HG03064 (cell line): ENCODE results near the gene SLC39A11.

Source experiments
- ATAC-seq: cut with Tn5 transposase; IDR thresholded peaks from one replicate; pipeline ENCODE4 v1.9.1; 2021; ENCODE audit warnings: low read depth; ENCODE audit not compliant: unreplicated experiment

The SLC39A11 gene

GRCh38 chr17:72614871-72615626, 477.4 kb downstream of the SLC39A11 start:
- ATAC-seq = no peak

- ATAC-seq = no peak
Measured at GRCh38 chr17:72614476-72614870, 478.0 kb downstream of the SLC39A11 start.

- no peak for ATAC-seq
Measured at GRCh38 chr17:72613806-72614292, 478.6 kb downstream of the SLC39A11 start.

GRCh38 chr17:72613396-72613795, 479.1 kb downstream of the SLC39A11 start:
- ATAC-seq = no peak

- no peak for ATAC-seq
Measured at GRCh38 chr17:72611172-72611571, 481.3 kb downstream of the SLC39A11 start.

GRCh38 chr17:72609501-72609900, 483.0 kb downstream of the SLC39A11 start:
- ATAC-seq = no peak

- no peak for ATAC-seq
Measured at GRCh38 chr17:72608436-72608835, 484.1 kb downstream of the SLC39A11 start.

- no peak for ATAC-seq
Measured at GRCh38 chr17:72606656-72607055, 485.8 kb downstream of the SLC39A11 start.

GRCh38 chr17:72605543-72605942, 486.9 kb downstream of the SLC39A11 start:
- no peak for ATAC-seq

GRCh38 chr17:72604518-72604917, 488.0 kb downstream of the SLC39A11 start:
- ATAC-seq = no peak

- ATAC-seq = no peak
Measured at GRCh38 chr17:72603420-72604242, 488.9 kb downstream of the SLC39A11 start.

GRCh38 chr17:72602517-72603419, 489.7 kb downstream of the SLC39A11 start:
- no peak for ATAC-seq

GRCh38 chr17:72600934-72601333, 491.6 kb downstream of the SLC39A11 start:
- ATAC-seq = no peak

- no peak for ATAC-seq
Measured at GRCh38 chr17:72599891-72600290, 492.6 kb downstream of the SLC39A11 start.

- ATAC-seq = no peak
Measured at GRCh38 chr17:72598695-72599094, 493.8 kb downstream of the SLC39A11 start.

- no peak for ATAC-seq
Measured at GRCh38 chr17:72597354-72598087, 495.0 kb downstream of the SLC39A11 start.
